ENCODE results near the gene TSKU. TPM values are rescaled to one million over a fixed set of nuclear protein-coding genes. Genes with fewer than 3 reads are reported as not detected.

The TSKU gene
- total RNA-seq, 1 experiment from 2014 or later: 99.4 TPM

DNA sequence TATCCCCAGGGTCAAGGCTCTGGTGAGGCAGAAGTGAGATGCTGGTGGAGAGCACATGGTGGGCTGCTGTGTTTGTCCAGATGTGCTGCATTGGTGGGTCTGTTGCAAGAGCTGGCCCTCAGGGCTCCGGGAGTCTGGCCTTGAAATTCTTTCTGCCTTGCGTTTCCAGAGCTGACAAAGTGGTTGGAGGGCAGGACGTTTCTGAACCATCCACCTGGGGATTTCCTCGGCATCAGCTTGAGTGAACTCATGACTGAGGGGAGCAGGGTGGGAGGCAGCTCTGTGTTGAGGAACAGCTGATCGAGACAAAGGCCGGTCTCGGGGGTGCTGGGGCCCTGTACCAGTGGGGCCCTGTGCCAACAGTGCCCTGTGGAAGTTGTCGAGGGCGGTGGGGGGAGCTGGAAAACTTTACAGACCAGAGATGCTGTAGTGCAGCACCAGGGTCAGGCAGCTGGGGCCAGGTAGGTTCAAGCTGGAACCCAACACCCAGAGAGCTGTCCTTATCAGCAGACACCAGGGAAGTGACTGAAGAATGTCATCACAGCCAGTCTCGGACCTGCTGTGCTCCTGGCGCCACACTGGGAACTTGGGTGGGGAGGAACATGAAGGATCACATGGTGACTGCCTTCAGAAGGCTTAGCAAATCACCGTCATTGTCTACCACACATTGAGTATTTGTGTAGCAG, 4.9 kb downstream of the TSKU start:
- H3K4me3 ChIP-seq: peak overlapping the region; percentile 94; the same call in 1 of the 2 replicates
- no peaks in the 10 kb centered on the region for H3K9me3 ChIP-seq (ENCODE audit: insufficient read depth, low read depth)

DNA sequence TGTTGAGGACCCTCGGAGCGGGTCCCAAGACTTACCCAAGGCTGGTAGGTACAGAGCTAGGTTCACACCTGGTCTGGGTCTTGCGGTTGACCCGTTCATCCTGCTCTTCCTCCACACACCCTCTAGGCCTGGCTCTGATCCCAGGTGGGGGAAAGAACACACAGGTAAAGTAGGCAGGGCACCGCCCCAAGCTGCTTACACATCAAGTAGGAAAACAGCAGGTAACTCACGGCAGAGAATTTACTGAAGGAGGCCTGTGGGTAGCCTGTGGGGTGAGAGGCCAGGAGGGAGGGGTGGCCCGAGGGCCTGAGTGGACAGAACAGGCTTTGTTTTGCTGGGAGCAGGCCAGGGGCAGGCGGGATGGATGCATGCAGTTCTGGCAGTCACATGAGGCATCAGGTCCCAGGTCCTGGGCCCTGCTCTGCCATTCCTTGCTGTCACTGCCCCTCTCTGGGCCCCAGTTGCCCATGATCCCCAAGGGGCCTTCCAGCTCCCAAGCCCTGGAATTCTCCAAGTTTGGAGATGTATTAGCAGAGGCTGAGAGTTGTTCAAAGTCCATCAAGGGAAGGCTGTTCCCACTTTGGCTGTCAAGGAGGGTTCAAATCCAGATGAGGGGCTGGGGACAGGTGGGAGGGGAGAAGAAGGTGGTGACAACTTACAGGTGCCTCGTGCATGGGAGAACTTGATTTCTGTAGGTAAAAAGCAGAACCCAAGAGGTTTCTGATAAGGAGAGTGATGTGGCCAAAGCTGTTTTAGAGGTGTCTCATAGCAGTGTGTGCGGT, 5.7 kb downstream of the TSKU start:
- DNase-seq: peak; percentile 98 to 100
- ChIA-PET POLR2A (ENCODE audit: unreplicated experiment) (interaction anchor here (0.5 to 1.7 kb wide), 6 partner anchors 10 to 129 kb away, joined by 3 to 21 read pairs (median 5); no protein-coding TSS in a partner anchor), CTCF (interaction anchor here (0.7 to 1.5 kb wide), 2 partner anchors 19 to 130 kb away, joined by 4 read pairs; no protein-coding TSS in a partner anchor)
- H4K20me1 ChIP-seq (ENCODE audit: insufficient read depth): peaks cover 69% of the 10 kb centered on the region
- H3K4me2 ChIP-seq: peak overlapping the region; percentile 98
- H3K27ac ChIP-seq: peak overlapping the region; percentile 85
- peaks cover 97% of the 10 kb centered on the region for H3K79me2 ChIP-seq (ENCODE audit: low read depth)
- H3K27me3 ChIP-seq (ENCODE audit: insufficient read depth, low read depth): no peaks in the 10 kb centered on the region
- H3K4me3 ChIP-seq: peak overlapping the region; percentile 94; the same call in 1 of the 2 replicates
- peaks cover 69% of the 10 kb centered on the region for H3K36me3 ChIP-seq (ENCODE audit: low read depth)
- peaks cover 52% of the 10 kb centered on the region for H3F3A ChIP-seq (ENCODE audit: insufficient read depth, low read depth)
- peaks cover 85% of the 10 kb centered on the region for H3K4me1 ChIP-seq (replicated peaks; ENCODE audit: insufficient read depth)
- intact Hi-C loops (cut with micrococcal nuclease; ENCODE audit: unreplicated experiment): loop anchor here (5.0 to 10.0 kb wide), 2 partner anchors 37 to 344 kb away; partner anchors contain the start of gene EMSY
- no peaks in the 10 kb centered on the region for H3K9me2 ChIP-seq (ENCODE audit: insufficient read depth)
- BruUV-seq (replicated peaks): no TSS peak
- no peak overlapping the region for H2AFZ ChIP-seq
- no peak for TF ChIP-seq EZH2 (IDR thresholded peaks at IDR 0.05; ENCODE audit: low read depth)
- TF ChIP-seq, protein P1, sequence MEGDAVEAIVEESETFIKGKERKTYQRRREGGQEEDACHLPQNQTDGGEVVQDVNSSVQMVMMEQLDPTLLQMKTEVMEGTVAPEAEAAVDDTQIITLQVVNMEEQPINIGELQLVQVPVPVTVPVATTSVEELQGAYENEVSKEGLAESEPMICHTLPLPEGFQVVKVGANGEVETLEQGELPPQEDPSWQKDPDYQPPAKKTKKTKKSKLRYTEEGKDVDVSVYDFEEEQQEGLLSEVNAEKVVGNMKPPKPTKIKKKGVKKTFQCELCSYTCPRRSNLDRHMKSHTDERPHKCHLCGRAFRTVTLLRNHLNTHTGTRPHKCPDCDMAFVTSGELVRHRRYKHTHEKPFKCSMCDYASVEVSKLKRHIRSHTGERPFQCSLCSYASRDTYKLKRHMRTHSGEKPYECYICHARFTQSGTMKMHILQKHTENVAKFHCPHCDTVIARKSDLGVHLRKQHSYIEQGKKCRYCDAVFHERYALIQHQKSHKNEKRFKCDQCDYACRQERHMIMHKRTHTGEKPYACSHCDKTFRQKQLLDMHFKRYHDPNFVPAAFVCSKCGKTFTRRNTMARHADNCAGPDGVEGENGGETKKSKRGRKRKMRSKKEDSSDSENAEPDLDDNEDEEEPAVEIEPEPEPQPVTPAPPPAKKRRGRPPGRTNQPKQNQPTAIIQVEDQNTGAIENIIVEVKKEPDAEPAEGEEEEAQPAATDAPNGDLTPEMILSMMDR (conservative IDR thresholded peaks at IDR 0.05): no peak
- H3K9me3 ChIP-seq (ENCODE audit: insufficient read depth, low read depth): no peaks in the 10 kb centered on the region

More for the DNA sequence above, 4.9 kb downstream of the TSKU start:
- Histone ChIP-seq H2AFZ (no peak overlapping the region), H3K4me1 (replicated peaks; ENCODE audit: insufficient read depth) (peaks cover 78% of the 10 kb centered on the region), H3K27me3 (ENCODE audit: insufficient read depth, low read depth) (no peaks in the 10 kb centered on the region), H4K20me1 (ENCODE audit: insufficient read depth) (peaks cover 62% of the 10 kb centered on the region), H3F3A (ENCODE audit: insufficient read depth, low read depth) (peaks cover 52% of the 10 kb centered on the region), H3K27ac (peak overlapping the region; percentile 85), H3K9me2 (ENCODE audit: insufficient read depth) (no peaks in the 10 kb centered on the region), H3K79me2 (ENCODE audit: low read depth) (peaks cover 96% of the 10 kb centered on the region), H3K4me2 (peak overlapping the region; percentile 98), H3K36me3 (ENCODE audit: low read depth) (peaks cover 64% of the 10 kb centered on the region)
- POLR2A ChIA-PET (ENCODE audit: unreplicated experiment): interaction anchor here (0.6 to 1.7 kb wide), 3 partner anchors 13 to 26 kb away, joined by 4 to 21 read pairs (median 7); no protein-coding TSS in a partner anchor
- TF ChIP-seq EZH2 (IDR thresholded peaks at IDR 0.05; ENCODE audit: low read depth): no peak
- TF ChIP-seq, protein P1 (conservative IDR thresholded peaks at IDR 0.05): no peak
- CTCF ChIA-PET: interaction anchor here (0.7 to 1.5 kb wide), 3 partner anchors 18 to 131 kb away, joined by 3 to 4 read pairs (median 4); no protein-coding TSS in a partner anchor
- no TSS peak for BruUV-seq (replicated peaks)
- intact Hi-C loops (cut with micrococcal nuclease; ENCODE audit: unreplicated experiment): loop anchor here (5.0 to 10.0 kb wide), 2 partner anchors 36 to 343 kb away; partner anchors contain the start of gene EMSY
- peak; percentile 81 to 90 for DNase-seq

DNA sequence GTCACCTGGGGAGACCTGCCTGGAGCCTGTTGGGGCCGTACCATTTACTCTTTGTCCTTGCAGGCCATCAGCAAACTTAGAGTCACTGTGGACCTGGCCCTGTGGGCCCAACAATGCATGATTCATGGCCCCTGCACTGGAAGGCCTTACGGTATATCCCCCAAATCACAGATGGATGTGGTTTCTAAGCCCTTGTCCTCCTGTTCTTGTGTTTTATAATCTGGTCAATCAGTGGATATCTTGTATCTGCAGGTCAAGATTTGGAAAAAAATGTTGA, 6.2 kb downstream of the TSKU start:
- no peaks in the 10 kb centered on the region for H3K9me3 ChIP-seq (ENCODE audit: insufficient read depth, low read depth)
- peak overlapping the region; percentile 85 for H3K27ac ChIP-seq
- intact Hi-C loops (cut with micrococcal nuclease; ENCODE audit: unreplicated experiment): loop anchor here (5.0 to 10.0 kb wide), 2 partner anchors 37 to 345 kb away; partner anchors contain the start of gene EMSY
- H3K79me2 ChIP-seq (ENCODE audit: low read depth): peaks cover 97% of the 10 kb centered on the region
- H3K27me3 ChIP-seq (ENCODE audit: insufficient read depth, low read depth): no peaks in the 10 kb centered on the region
- peak overlapping the region; percentile 98 for H3K4me2 ChIP-seq
- H3K4me3 ChIP-seq: peak overlapping the region; percentile 34; the same call in 1 of the 2 replicates
- ChIA-PET CTCF (no interaction called here), POLR2A (ENCODE audit: unreplicated experiment) (no interaction called here)
- TF ChIP-seq, protein P1 (conservative IDR thresholded peaks at IDR 0.05): no peak
- TF ChIP-seq EZH2 (IDR thresholded peaks at IDR 0.05; ENCODE audit: low read depth): no peak
- H2AFZ ChIP-seq: no peak overlapping the region
- peaks cover 89% of the 10 kb centered on the region for H3K4me1 ChIP-seq (replicated peaks; ENCODE audit: insufficient read depth)
- no peaks in the 10 kb centered on the region for H3K9me2 ChIP-seq (ENCODE audit: insufficient read depth)
- H3F3A ChIP-seq (ENCODE audit: insufficient read depth, low read depth): peaks cover 52% of the 10 kb centered on the region
- peaks cover 74% of the 10 kb centered on the region for H4K20me1 ChIP-seq (ENCODE audit: insufficient read depth)
- H3K36me3 ChIP-seq (ENCODE audit: low read depth): peaks cover 74% of the 10 kb centered on the region
- BruUV-seq (replicated peaks): no TSS peak
- no peak for DNase-seq
